ENCODE data around the gene AMPD2. TPM values are rescaled to one million over a fixed set of nuclear protein-coding genes. Genes with fewer than 3 reads are reported as not detected.

Gene AMPD2
- total RNA-seq, 3 donors from 2014 or later (not counting 1 experiment from before 2014, with no cell fraction given), result 200 to 271 (median 243) TPM

GRCh38 chr1:109642626-109643025, 23.0 kb downstream of the AMPD2 start:
- Mint-ChIP-seq H3K27me3 (ENCODE audit: low read depth in 2 of 2) (peaks cover 0 to 6% of the 10 kb centered on the region in 2 donors), H3K27ac (no peak overlapping the region), H3K36me3 (no peaks in the 10 kb centered on the region), H3K9me3 (no peaks in the 10 kb centered on the region), H3K4me1 (peaks cover 4 to 10% of the 10 kb centered on the region in 2 donors), H3K4me3 (no peak overlapping the region)
- no peak for ATAC-seq
- 69% methylated on average over 2 of the region's 3 CpGs for WGBS (ENCODE audit: insufficient coverage)
- H3K4me1 ChIP-seq (ENCODE audit: control insufficient read depth, insufficient read depth, low read length), result peaks cover 15% of the 10 kb centered on the region
- intact Hi-C loops (cut with micrococcal nuclease), result loop anchor here (1.0 to 2.0 kb wide), 3 partner anchors 44 to 342 kb away; partner anchors contain the start of genes AHCYL1 and GSTM1
- H3K4me3 ChIP-seq (ENCODE audit: low read length), result no peak overlapping the region
- no peak overlapping the region for H3K27ac ChIP-seq (ENCODE audit: low read length)
- DNase-seq, result peak in 1 of 2 donors; percentile 3
- no peaks in the 10 kb centered on the region for H3K9me3 ChIP-seq (ENCODE audit: control insufficient read depth, insufficient read depth, low read length)
- no peaks in the 10 kb centered on the region for H3K27me3 ChIP-seq (ENCODE audit: control insufficient read depth, insufficient read depth, low read length)
- no peaks in the 10 kb centered on the region for H3K36me3 ChIP-seq (ENCODE audit: control insufficient read depth, insufficient read depth, low read length)
- TF ChIP-seq CTCF (IDR thresholded peaks at IDR 0.05), result no peak

GRCh38 chr1:109643385-109644230, 24.0 kb downstream of the AMPD2 start:
- Histone ChIP-seq H3K4me3 (ENCODE audit: low read length) (no peak overlapping the region), H3K27ac (ENCODE audit: low read length) (no peak overlapping the region), H3K27me3 (ENCODE audit: control insufficient read depth, insufficient read depth, low read length) (no peaks in the 10 kb centered on the region), H3K36me3 (ENCODE audit: control insufficient read depth, insufficient read depth, low read length) (no peaks in the 10 kb centered on the region), H3K4me1 (ENCODE audit: control insufficient read depth, insufficient read depth, low read length) (peaks cover 15% of the 10 kb centered on the region), H3K9me3 (ENCODE audit: control insufficient read depth, insufficient read depth, low read length) (no peaks in the 10 kb centered on the region)
- Mint-ChIP-seq H3K36me3 (no peaks in the 10 kb centered on the region), H3K27ac (peak overlapping the region in 1 of 2 donors; percentile 20), H3K4me3 (no peak overlapping the region), H3K9me3 (no peaks in the 10 kb centered on the region), H3K4me1 (peaks cover 4 to 10% of the 10 kb centered on the region in 2 donors), H3K27me3 (ENCODE audit: low read depth in 2 of 2) (peaks cover 0 to 3% of the 10 kb centered on the region in 2 donors)
- DNase-seq (peak; percentile 83 to 90), ATAC-seq (peak; percentile 91 to 94 (median 93))
- 37% methylated on average over 32 of the region's 32 CpGs for WGBS (ENCODE audit: insufficient coverage)
- intact Hi-C loops (cut with micrococcal nuclease), result loop anchor here (1.0 to 2.0 kb wide), 3 partner anchors 43 to 341 kb away; partner anchors contain the start of genes AHCYL1 and GSTM1
- TF ChIP-seq CTCF (IDR thresholded peaks at IDR 0.05), result peak; percentile 88

GRCh38 chr1:109644670-109645069, 25.0 kb downstream of the AMPD2 start:
- no peak for TF ChIP-seq CTCF (IDR thresholded peaks at IDR 0.05)

More at GRCh38 chr1:109644670-109645069, 25.0 kb downstream of the AMPD2 start:
- peaks cover 0 to 3% of the 10 kb centered on the region in 2 donors for H3K27me3 Mint-ChIP-seq (ENCODE audit: low read depth in 2 of 2)
- Histone ChIP-seq H3K9me3 (ENCODE audit: control insufficient read depth, insufficient read depth, low read length) (no peaks in the 10 kb centered on the region), H3K36me3 (ENCODE audit: control insufficient read depth, insufficient read depth, low read length) (no peaks in the 10 kb centered on the region), H3K27me3 (ENCODE audit: control insufficient read depth, insufficient read depth, low read length) (no peaks in the 10 kb centered on the region), H3K27ac (ENCODE audit: low read length) (no peak overlapping the region), H3K4me1 (ENCODE audit: control insufficient read depth, insufficient read depth, low read length) (peaks cover 15% of the 10 kb centered on the region), H3K4me3 (ENCODE audit: low read length) (no peak overlapping the region)
- peaks cover 4 to 10% of the 10 kb centered on the region in 2 donors for H3K4me1 Mint-ChIP-seq
- no peaks in the 10 kb centered on the region for H3K36me3 Mint-ChIP-seq
- H3K27ac Mint-ChIP-seq, result no peak overlapping the region
- H3K4me3 Mint-ChIP-seq, result no peak overlapping the region
- ATAC-seq (no peak), DNase-seq (no peak)
- intact Hi-C loops (cut with micrococcal nuclease), result no loop called here
- no CpG with 5 or more reads among the region's 10 CpGs for WGBS (ENCODE audit: insufficient coverage)
- H3K9me3 Mint-ChIP-seq, result no peaks in the 10 kb centered on the region
